ENCODE measurements around the gene CNBD2. TPM values are rescaled to one million over a fixed set of nuclear protein-coding genes. Genes with fewer than 3 reads are reported as not detected.
A peak's percentile ranks its signal among the peaks of the same experiment; 100 is the strongest.

The CNBD2 gene
- total and polyA plus RNA-seq, 7 donors: 1.7 to 14.6 (median 7.1) TPM

DNA sequence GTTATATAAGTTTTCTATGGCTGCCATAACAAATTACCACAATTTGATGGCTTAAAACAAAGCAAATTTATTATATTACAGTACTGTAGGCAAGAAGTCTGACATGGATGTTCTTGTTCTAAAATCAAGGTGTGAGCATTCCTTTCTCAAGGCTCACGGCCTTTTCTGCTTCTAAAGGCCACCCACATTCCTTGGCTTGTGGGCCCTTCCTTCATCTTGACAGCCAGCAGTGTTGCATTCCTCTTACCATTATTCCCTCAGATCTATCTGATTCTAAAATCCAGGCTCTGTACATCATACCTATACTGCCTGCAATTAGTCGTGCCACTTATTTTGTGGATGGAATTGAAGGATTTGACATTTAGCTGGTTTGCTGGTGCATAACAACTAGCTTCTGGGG lies 3.6 kb downstream of the CNBD2 start:
- 95 to 99% methylated on average over 2 of the region's 2 CpGs for WGBS, 2 donors
- peaks cover 0 to 5% (median 0%) of the 10 kb centered on the region in 4 donors for H3K9me3 ChIP-seq
- intact Hi-C loops (cut with DNase I): no loop called here
- H3K27ac ChIP-seq: no peak overlapping the region
- H3K4me1 ChIP-seq: peaks cover 0 to 6% (median 0%) of the 10 kb centered on the region in 4 donors
- DNase-seq: no peak
- H3K36me3 ChIP-seq: no peaks in the 10 kb centered on the region
- TF ChIP-seq POLR2A (IDR thresholded peaks at IDR 0.05) (no peak), CTCF (IDR thresholded peaks at IDR 0.05) (no peak), EP300 (IDR thresholded peaks at IDR 0.05) (no peak), POLR2AphosphoS5 (IDR thresholded peaks at IDR 0.05) (no peak)
- H3K27me3 ChIP-seq: no peaks in the 10 kb centered on the region
- H3K4me3 ChIP-seq: no peak overlapping the region

GRCh38 chr20:35972462-35972861 lies 4.1 kb downstream of the CNBD2 start:
- TF ChIP-seq POLR2AphosphoS5 (IDR thresholded peaks at IDR 0.05) (no peak), POLR2A (IDR thresholded peaks at IDR 0.05) (no peak), CTCF (IDR thresholded peaks at IDR 0.05) (no peak), EP300 (IDR thresholded peaks at IDR 0.05) (no peak)
- no peak for DNase-seq
- H3K4me3 ChIP-seq: no peak overlapping the region
- WGBS, 2 donors: 78 to 86% methylated on average over 4 of the region's 4 CpGs
- H3K27me3 ChIP-seq: no peaks in the 10 kb centered on the region
- peaks cover 0 to 5% (median 0%) of the 10 kb centered on the region in 4 donors for H3K9me3 ChIP-seq
- intact Hi-C loops (cut with DNase I): no loop called here
- H3K36me3 ChIP-seq: no peaks in the 10 kb centered on the region
- peak overlapping the region in 1 of 4 donors; percentile 38 for H3K27ac ChIP-seq
- H3K4me1 ChIP-seq: peaks cover 0 to 6% (median 0%) of the 10 kb centered on the region in 4 donors

- Histone ChIP-seq H3K4me1 (peaks cover 0 to 6% (median 0%) of the 10 kb centered on the region in 4 donors), H3K36me3 (no peaks in the 10 kb centered on the region), H3K27me3 (no peaks in the 10 kb centered on the region), H3K27ac (no peak overlapping the region), H3K4me3 (no peak overlapping the region), H3K9me3 (peaks cover 0 to 5% (median 0%) of the 10 kb centered on the region in 4 donors)
- intact Hi-C loops (cut with DNase I): no loop called here
- no peak for DNase-seq
- TF ChIP-seq CTCF (IDR thresholded peaks at IDR 0.05) (no peak), POLR2AphosphoS5 (IDR thresholded peaks at IDR 0.05) (no peak)
- whole genome bisulfite sequencing, 2 donors: 82 to 84% methylated on average over 4 of the region's 4 CpGs
These were observed 5.9 kb downstream of the CNBD2 start for GRCh38 chr20:35974256-35974655.

- Histone ChIP-seq H3K4me3 (no peak overlapping the region), H3K36me3 (no peaks in the 10 kb centered on the region), H3K9me3 (peaks cover 0 to 5% (median 0%) of the 10 kb centered on the region in 4 donors), H3K27ac (no peak overlapping the region), H3K27me3 (no peaks in the 10 kb centered on the region), H3K4me1 (peaks cover 0 to 6% (median 0%) of the 10 kb centered on the region in 4 donors)
- TF ChIP-seq POLR2A (IDR thresholded peaks at IDR 0.05): no peak
- TF ChIP-seq CTCF (IDR thresholded peaks at IDR 0.05): no peak
- no peak for TF ChIP-seq POLR2AphosphoS5 (IDR thresholded peaks at IDR 0.05)
- no peak for TF ChIP-seq EP300 (IDR thresholded peaks at IDR 0.05)
- no peak for DNase-seq
- intact Hi-C loops (cut with DNase I): no loop called here
- WGBS, 2 donors: 69 to 78% methylated on average over 9 of the region's 9 CpGs
These were observed 7.4 kb downstream of the CNBD2 start for GRCh38 chr20:35975576-35976373.

Measured in sigmoid colon (tissue), 7 donors.